AG04450 (cell line): ENCODE results near the gene ACTG1. TPM values are rescaled to one million over a fixed set of nuclear protein-coding genes. Genes with fewer than 3 reads are reported as not detected.
A peak's percentile ranks its signal among the peaks of the same experiment; 100 is the strongest.

Experiments used
- CTCF ChIA-PET: fragments of 300-600, 350-600 bp; formaldehyde crosslinking; extraction: SDS; loops from one replicate; lab custom pipeline; 2022; ENCODE audit warnings: antibody characterized with exemption, inconsistent platforms; lab: Charles Lee
- POLR2A ChIA-PET: fragments of 350-600 bp; formaldehyde crosslinking; extraction: SDS; loops from one replicate; lab custom pipeline; 2021; ENCODE audit warnings: antibody characterized with exemption, inconsistent platforms; lab: Yijun Ruan, JAX
- DNase-seq: peaks from one replicate; pipeline ENCODE4 v3.0.0-alpha.2; 2011; ENCODE audit warnings: low read depth, low spot score
- H3K27ac ChIP-seq: one replicate; pipeline ENCODE4 v1.5.1; 2012; ENCODE audit warnings: low read depth, low read length, control low read depth
- H3K27me3 ChIP-seq: one replicate; pipeline ENCODE4 v1.6.0; 2012; ENCODE audit warnings: low read length; ENCODE audit not compliant: control insufficient read depth, insufficient read depth
- H3K4me3 ChIP-seq: 2 replicates; pipeline ENCODE4 v1.5.1; 2011; ENCODE audit warnings: mild to moderate bottlenecking, low read depth, low read length, control low read depth
- H3K9me3 ChIP-seq: 2 replicates; pipeline ENCODE4 v1.5.1; 2012; ENCODE audit warnings: low read length; ENCODE audit not compliant: control insufficient read depth, insufficient read depth
- polyA plus RNA-seq: library from polyadenylated mRNA; depleted of rRNA; stranded (reverse); fragments of >200 nt; gene quantifications from 2 replicates; pipeline ENCODE4 v1.2.3, GENCODE V29; 2011
- TF ChIP-seq, protein P1 (sequence below): IDR thresholded peaks from 2 replicates; pipeline ENCODE4 v1.5.1; 2011; ENCODE audit warnings: low read depth, low read length, control low read depth, inconsistent platforms

The ACTG1 gene
- polyA plus RNA-seq, 1 experiment = 2,721 TPM

DNA sequence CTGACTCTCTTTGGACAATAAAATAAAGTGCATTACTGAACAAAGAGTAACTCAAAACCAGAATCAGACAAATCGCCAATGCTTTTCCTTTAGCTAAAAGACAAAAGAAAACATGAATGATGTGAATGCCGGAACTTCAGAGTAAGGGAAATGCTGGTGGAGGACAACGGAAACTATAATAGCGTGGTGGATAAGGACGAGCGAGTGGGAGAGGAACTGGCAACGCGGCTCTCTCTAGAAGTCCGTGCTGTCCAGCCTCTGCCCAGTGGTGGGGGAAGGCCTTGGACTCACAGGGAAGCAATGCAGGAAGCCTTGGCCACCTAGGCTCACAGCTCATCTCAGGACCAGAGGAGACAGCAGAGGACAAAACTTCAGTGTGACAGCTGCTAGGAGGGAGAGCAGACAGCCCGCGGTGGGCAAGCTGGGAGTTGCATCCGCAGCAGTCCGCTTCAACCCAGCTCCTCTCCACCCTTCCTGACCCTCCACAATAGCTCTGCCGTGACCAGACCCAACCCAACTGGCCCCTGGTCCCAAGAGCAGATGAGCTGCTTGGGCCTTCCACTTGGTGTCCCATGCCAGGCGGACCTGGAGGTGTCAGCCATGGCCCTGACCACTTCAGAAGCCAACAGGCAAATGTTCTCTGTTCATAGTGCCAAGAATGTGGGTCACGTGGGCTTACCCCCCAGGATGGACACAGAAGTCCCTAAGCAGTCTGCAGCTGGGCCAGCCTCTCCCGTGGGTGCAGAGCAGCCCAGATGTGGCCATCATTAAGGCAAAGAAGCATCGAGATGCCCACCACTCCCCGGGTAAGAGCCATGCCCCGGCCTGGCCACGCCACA lies 44.9 kb upstream of the ACTG1 start:
- TF ChIP-seq, protein P1, sequence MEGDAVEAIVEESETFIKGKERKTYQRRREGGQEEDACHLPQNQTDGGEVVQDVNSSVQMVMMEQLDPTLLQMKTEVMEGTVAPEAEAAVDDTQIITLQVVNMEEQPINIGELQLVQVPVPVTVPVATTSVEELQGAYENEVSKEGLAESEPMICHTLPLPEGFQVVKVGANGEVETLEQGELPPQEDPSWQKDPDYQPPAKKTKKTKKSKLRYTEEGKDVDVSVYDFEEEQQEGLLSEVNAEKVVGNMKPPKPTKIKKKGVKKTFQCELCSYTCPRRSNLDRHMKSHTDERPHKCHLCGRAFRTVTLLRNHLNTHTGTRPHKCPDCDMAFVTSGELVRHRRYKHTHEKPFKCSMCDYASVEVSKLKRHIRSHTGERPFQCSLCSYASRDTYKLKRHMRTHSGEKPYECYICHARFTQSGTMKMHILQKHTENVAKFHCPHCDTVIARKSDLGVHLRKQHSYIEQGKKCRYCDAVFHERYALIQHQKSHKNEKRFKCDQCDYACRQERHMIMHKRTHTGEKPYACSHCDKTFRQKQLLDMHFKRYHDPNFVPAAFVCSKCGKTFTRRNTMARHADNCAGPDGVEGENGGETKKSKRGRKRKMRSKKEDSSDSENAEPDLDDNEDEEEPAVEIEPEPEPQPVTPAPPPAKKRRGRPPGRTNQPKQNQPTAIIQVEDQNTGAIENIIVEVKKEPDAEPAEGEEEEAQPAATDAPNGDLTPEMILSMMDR = no peak
- CTCF ChIA-PET = interaction anchor here (1.8 kb wide), 1 partner anchor 44 kb away, joined by 8 read pairs; no protein-coding TSS in a partner anchor
- DNase-seq = no peak

DNA sequence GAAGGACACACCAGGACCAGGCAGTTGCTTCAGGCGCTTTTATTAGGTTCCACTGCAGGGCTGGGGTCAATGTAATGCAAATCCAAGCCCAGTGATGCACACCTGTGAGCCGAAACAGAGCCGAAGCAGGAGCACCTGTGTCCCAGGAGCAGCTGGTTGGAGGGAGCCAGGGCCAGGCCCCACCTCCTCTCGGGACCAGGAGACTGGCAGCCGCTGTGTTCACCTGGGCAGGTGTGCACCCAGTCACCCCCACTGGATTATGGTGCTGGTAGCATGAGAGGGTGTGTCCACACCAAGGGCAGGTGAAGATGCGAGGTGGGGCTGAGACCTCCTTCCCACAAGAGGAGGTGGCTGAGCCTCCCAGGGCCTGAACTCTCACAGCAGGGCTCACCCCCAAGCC lies 44.3 kb upstream of the ACTG1 start:
- DNase-seq = no peak
- CTCF ChIA-PET = interaction anchor here (1.8 kb wide), 1 partner anchor 44 kb away, joined by 8 read pairs; no protein-coding TSS in a partner anchor
- POLR2A ChIA-PET = interaction anchor here (1.4 kb wide), 1 partner anchor 10 kb away, joined by 3 read pairs; no protein-coding TSS in a partner anchor
- Histone ChIP-seq H3K27me3 (no peaks in the 10 kb centered on the region), H3K4me3 (no peak overlapping the region), H3K27ac (no peak overlapping the region), H3K9me3 (peaks cover 4% of the 10 kb centered on the region; the same call in 1 of the 2 replicates)
- TF ChIP-seq, protein P1 = no peak

More for the DNA sequence above, 44.9 kb upstream of the ACTG1 start:
- POLR2A ChIA-PET = interaction anchor here (1.4 kb wide), 1 partner anchor 9 kb away, joined by 3 read pairs; no protein-coding TSS in a partner anchor
- Histone ChIP-seq H3K27me3 (no peaks in the 10 kb centered on the region), H3K27ac (no peak overlapping the region), H3K9me3 (peaks cover 2% of the 10 kb centered on the region; the same call in 1 of the 2 replicates), H3K4me3 (no peak overlapping the region)

DNA sequence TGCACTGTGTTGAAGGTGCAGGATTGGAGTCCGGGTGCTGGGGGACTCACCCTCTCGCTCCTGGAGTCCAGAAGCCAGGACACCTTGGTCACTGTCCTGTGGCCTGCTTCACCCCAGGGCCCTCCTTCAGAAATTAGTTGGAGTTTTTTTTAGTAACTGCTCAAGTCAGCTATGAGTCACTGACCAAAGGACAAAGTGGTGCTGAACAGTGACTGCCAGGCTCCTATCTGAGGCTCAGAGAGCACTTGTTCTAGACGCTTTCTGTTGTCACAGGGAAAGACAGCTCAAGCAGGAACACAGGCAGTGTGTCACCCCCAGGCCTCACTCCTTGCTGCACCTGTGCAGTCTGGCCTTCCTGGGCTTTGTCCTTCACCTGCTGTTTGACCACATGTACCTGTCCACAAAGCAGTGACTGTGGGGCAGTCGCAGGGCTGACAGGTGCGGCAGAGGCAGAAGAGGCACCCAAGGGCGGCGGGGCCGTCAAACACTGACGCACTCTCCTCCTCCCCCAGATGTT lies 43.6 kb upstream of the ACTG1 start:
- Histone ChIP-seq H3K27me3 (no peaks in the 10 kb centered on the region), H3K9me3 (peaks cover 4% of the 10 kb centered on the region; the same call in 1 of the 2 replicates), H3K27ac (no peak overlapping the region), H3K4me3 (no peak overlapping the region)
- POLR2A ChIA-PET = no interaction called here
- DNase-seq = no peak
- TF ChIP-seq, protein P1 = no peak
- CTCF ChIA-PET = interaction anchor here (0.9 to 1.8 kb wide), 2 partner anchors 45 kb away, joined by 4 to 8 read pairs; no protein-coding TSS in a partner anchor

DNA sequence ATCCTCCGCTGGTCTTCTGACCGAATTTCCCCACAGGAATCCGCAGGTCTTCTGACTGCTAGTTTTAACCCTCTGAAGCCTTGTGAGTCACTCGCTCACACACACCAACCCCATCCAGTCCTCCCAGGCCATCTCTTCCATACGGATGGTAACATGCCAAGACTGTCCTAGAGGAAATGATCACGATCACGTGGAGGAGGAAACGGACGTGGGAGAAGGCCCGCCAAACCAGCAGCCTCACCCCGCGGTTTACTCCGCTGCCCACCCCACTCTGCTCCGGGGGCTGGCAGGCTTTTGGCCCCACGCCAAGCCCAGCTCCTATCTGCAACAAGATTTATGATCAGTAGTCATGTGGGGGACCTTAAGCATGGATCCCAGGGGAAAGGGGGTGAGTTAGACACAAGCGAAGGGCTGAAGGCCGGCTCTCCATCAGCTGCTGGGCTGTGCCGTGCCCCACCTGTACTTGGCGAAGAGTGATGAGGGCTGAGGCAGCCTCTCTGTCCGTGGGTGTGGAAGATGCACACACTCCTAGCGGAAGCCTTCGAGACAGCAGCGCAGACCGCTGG lies 41.1 kb upstream of the ACTG1 start:
- peaks cover 4% of the 10 kb centered on the region; the same call in 1 of the 2 replicates for H3K9me3 ChIP-seq
- peak overlapping the region; percentile 89 for H3K4me3 ChIP-seq
- DNase-seq = peak; percentile 92
- TF ChIP-seq, protein P1 = no peak
- no peaks in the 10 kb centered on the region for H3K27me3 ChIP-seq
- H3K27ac ChIP-seq = peak overlapping the region; percentile 98
- POLR2A ChIA-PET = interaction anchor here (0.9 kb wide), 1 partner anchor 13 kb away, joined by 3 read pairs; no protein-coding TSS in a partner anchor
- CTCF ChIA-PET = no interaction called here
